T-helper 1 cell treated with Interleukin-12 subunit alpha and Interleukin-12 subunit beta and Interleukin-4 antibody, amounts not matched to agents 30 μg/mL and 1 μg/mL, for 36 hours (primary cell): ENCODE measurements around the gene CLASP1.
A peak's percentile ranks its signal among the peaks of the same experiment; 100 is the strongest.

Source experiments
- H3K27ac Mint-ChIP-seq: one replicate; pipeline ENCODE4 v1.8.0; 2021; ENCODE audit warnings: mild to moderate bottlenecking, mixed read lengths
- H3K27me3 Mint-ChIP-seq: one replicate; pipeline ENCODE4 v1.8.0; 2021; ENCODE audit warnings: low read depth, mixed read lengths
- H3K36me3 Mint-ChIP-seq: one replicate; pipeline ENCODE4 v1.8.0; 2021; ENCODE audit warnings: low read depth, mixed read lengths
- H3K4me1 Mint-ChIP-seq: one replicate; pipeline ENCODE4 v1.8.0; 2021; ENCODE audit warnings: low read depth, mixed read lengths
- H3K4me3 Mint-ChIP-seq: one replicate; pipeline ENCODE4 v1.8.0; 2021; ENCODE audit warnings: mild to moderate bottlenecking, moderate library complexity, mixed read lengths
- H3K9me3 Mint-ChIP-seq: one replicate; pipeline ENCODE4 v1.8.0; 2021; ENCODE audit warnings: mixed read lengths

Gene CLASP1

GRCh38 chr2:121368836-121369235 lies 280.4 kb downstream of the CLASP1 start:
- Mint-ChIP-seq H3K4me1 (peaks cover 2% of the 10 kb centered on the region), H3K9me3 (no peaks in the 10 kb centered on the region), H3K27ac (no peak overlapping the region), H3K27me3 (no peaks in the 10 kb centered on the region), H3K4me3 (no peak overlapping the region), H3K36me3 (peaks cover 35% of the 10 kb centered on the region)

GRCh38 chr2:121368155-121368554 lies 281.1 kb downstream of the CLASP1 start:
- H3K4me1 Mint-ChIP-seq = peaks cover 5% of the 10 kb centered on the region
- H3K27me3 Mint-ChIP-seq = no peaks in the 10 kb centered on the region
- no peak overlapping the region for H3K4me3 Mint-ChIP-seq
- no peaks in the 10 kb centered on the region for H3K9me3 Mint-ChIP-seq
- H3K36me3 Mint-ChIP-seq = peaks cover 33% of the 10 kb centered on the region
- H3K27ac Mint-ChIP-seq = no peak overlapping the region

- no peak overlapping the region for H3K27ac Mint-ChIP-seq
- no peaks in the 10 kb centered on the region for H3K27me3 Mint-ChIP-seq
- peaks cover 32% of the 10 kb centered on the region for H3K36me3 Mint-ChIP-seq
- no peak overlapping the region for H3K4me3 Mint-ChIP-seq
- no peaks in the 10 kb centered on the region for H3K9me3 Mint-ChIP-seq
- peaks cover 5% of the 10 kb centered on the region for H3K4me1 Mint-ChIP-seq
Measured at GRCh38 chr2:121367246-121367900, 281.9 kb downstream of the CLASP1 start.

GRCh38 chr2:121366040-121366439 lies 283.2 kb downstream of the CLASP1 start:
- Mint-ChIP-seq H3K4me3 (no peak overlapping the region), H3K4me1 (peaks cover 5% of the 10 kb centered on the region)

GRCh38 chr2:121365061-121365460 lies 284.2 kb downstream of the CLASP1 start:
- H3K36me3 Mint-ChIP-seq = peaks cover 37% of the 10 kb centered on the region

More at GRCh38 chr2:121366040-121366439, 283.2 kb downstream of the CLASP1 start:
- Mint-ChIP-seq H3K9me3 (no peaks in the 10 kb centered on the region), H3K27ac (no peak overlapping the region), H3K27me3 (no peaks in the 10 kb centered on the region), H3K36me3 (peaks cover 33% of the 10 kb centered on the region)

GRCh38 chr2:121363632-121364420 lies 285.4 kb downstream of the CLASP1 start:
- Mint-ChIP-seq H3K9me3 (no peaks in the 10 kb centered on the region), H3K27ac (no peak overlapping the region), H3K4me1 (peaks cover 5% of the 10 kb centered on the region), H3K4me3 (no peak overlapping the region), H3K27me3 (no peaks in the 10 kb centered on the region), H3K36me3 (peaks cover 39% of the 10 kb centered on the region)

More at GRCh38 chr2:121365061-121365460, 284.2 kb downstream of the CLASP1 start:
- Mint-ChIP-seq H3K27me3 (no peaks in the 10 kb centered on the region), H3K4me1 (peaks cover 5% of the 10 kb centered on the region), H3K9me3 (no peaks in the 10 kb centered on the region), H3K4me3 (no peak overlapping the region), H3K27ac (no peak overlapping the region)

- H3K27ac Mint-ChIP-seq = peak overlapping the region; percentile 32
- H3K27me3 Mint-ChIP-seq = no peaks in the 10 kb centered on the region
- H3K4me1 Mint-ChIP-seq = peaks cover 5% of the 10 kb centered on the region
- no peak overlapping the region for H3K4me3 Mint-ChIP-seq
- H3K9me3 Mint-ChIP-seq = no peaks in the 10 kb centered on the region
- H3K36me3 Mint-ChIP-seq = peaks cover 36% of the 10 kb centered on the region
Measured at GRCh38 chr2:121362774-121363173, 286.5 kb downstream of the CLASP1 start.

- Mint-ChIP-seq H3K27ac (no peak overlapping the region), H3K4me1 (peaks cover 5% of the 10 kb centered on the region), H3K4me3 (no peak overlapping the region), H3K27me3 (no peaks in the 10 kb centered on the region), H3K9me3 (no peaks in the 10 kb centered on the region), H3K36me3 (peaks cover 36% of the 10 kb centered on the region)
Measured at GRCh38 chr2:121362226-121362625, 287.0 kb downstream of the CLASP1 start.

- peaks cover 37% of the 10 kb centered on the region for H3K36me3 Mint-ChIP-seq
- H3K4me3 Mint-ChIP-seq = no peak overlapping the region
- no peak overlapping the region for H3K27ac Mint-ChIP-seq
- no peaks in the 10 kb centered on the region for H3K27me3 Mint-ChIP-seq
- peaks cover 6% of the 10 kb centered on the region for H3K4me1 Mint-ChIP-seq
- H3K9me3 Mint-ChIP-seq = no peaks in the 10 kb centered on the region
Measured at GRCh38 chr2:121360566-121361300, 288.5 kb downstream of the CLASP1 start.

- H3K9me3 Mint-ChIP-seq = no peaks in the 10 kb centered on the region
- H3K4me3 Mint-ChIP-seq = no peak overlapping the region
- H3K4me1 Mint-ChIP-seq = peaks cover 6% of the 10 kb centered on the region
- H3K27ac Mint-ChIP-seq = no peak overlapping the region
- H3K27me3 Mint-ChIP-seq = no peaks in the 10 kb centered on the region
- peaks cover 31% of the 10 kb centered on the region for H3K36me3 Mint-ChIP-seq
Measured at GRCh38 chr2:121359716-121360565, 289.3 kb downstream of the CLASP1 start.

- peaks cover 34% of the 10 kb centered on the region for H3K36me3 Mint-ChIP-seq
- no peaks in the 10 kb centered on the region for H3K27me3 Mint-ChIP-seq
- H3K4me1 Mint-ChIP-seq = peaks cover 6% of the 10 kb centered on the region
- H3K27ac Mint-ChIP-seq = no peak overlapping the region
- no peaks in the 10 kb centered on the region for H3K9me3 Mint-ChIP-seq
- H3K4me3 Mint-ChIP-seq = no peak overlapping the region
Measured at GRCh38 chr2:121359170-121359569, 290.1 kb downstream of the CLASP1 start.

- Mint-ChIP-seq H3K27me3 (no peaks in the 10 kb centered on the region), H3K4me1 (peaks cover 4% of the 10 kb centered on the region), H3K9me3 (no peaks in the 10 kb centered on the region), H3K27ac (no peak overlapping the region), H3K36me3 (peaks cover 33% of the 10 kb centered on the region), H3K4me3 (no peak overlapping the region)
Measured at GRCh38 chr2:121358291-121358690, 291.0 kb downstream of the CLASP1 start.

- H3K36me3 Mint-ChIP-seq = peaks cover 19% of the 10 kb centered on the region
- H3K27me3 Mint-ChIP-seq = no peaks in the 10 kb centered on the region
- no peak overlapping the region for H3K27ac Mint-ChIP-seq
- H3K9me3 Mint-ChIP-seq = no peaks in the 10 kb centered on the region
- H3K4me3 Mint-ChIP-seq = no peak overlapping the region
- peaks cover 4% of the 10 kb centered on the region for H3K4me1 Mint-ChIP-seq
Measured at GRCh38 chr2:121356058-121356640, 293.1 kb downstream of the CLASP1 start.

- H3K36me3 Mint-ChIP-seq = peaks cover 19% of the 10 kb centered on the region
- H3K4me1 Mint-ChIP-seq = peaks cover 4% of the 10 kb centered on the region
- no peaks in the 10 kb centered on the region for H3K9me3 Mint-ChIP-seq
- no peak overlapping the region for H3K27ac Mint-ChIP-seq
- no peak overlapping the region for H3K4me3 Mint-ChIP-seq
- H3K27me3 Mint-ChIP-seq = no peaks in the 10 kb centered on the region
Measured at GRCh38 chr2:121355488-121355887, 293.8 kb downstream of the CLASP1 start.
